ENCODE measurements around the gene IFNW1. TPM values are rescaled to one million over a fixed set of nuclear protein-coding genes. Genes with fewer than 3 reads are reported as not detected.

Gene IFNW1
- total and polyA plus RNA-seq, 10 of the 15 experiments (the other 5 are each of a cell fraction or from before 2014, with no cell fraction given), result 0.06 to 0.11 (median 0.09) TPM; not detected in 7

GRCh38 chr9:21096901-21097255, 44.8 kb downstream of the IFNW1 start:
- H3K27me3 ChIP-seq (replicated peaks in 1 of 2; ENCODE audit: control insufficient read depth in 2 of 2, insufficient read depth in 2 of 2, low read length in 1 of 2), result no peaks in the 10 kb centered on the region
- no TSS peak for BruUV-seq (replicated peaks)
- TF ChIP-seq TAF1 (IDR thresholded peaks at IDR 0.05; ENCODE audit: borderline replicate concordance, low read depth, low read length) (no peak), NFYA (IDR thresholded peaks at IDR 0.05; ENCODE audit: borderline replicate concordance, low read depth, low read length) (no peak), SPI1 (IDR thresholded peaks at IDR 0.05; ENCODE audit: borderline replicate concordance, insufficient read depth, low read depth, low read length) (0 out of 2 replicates have a peak, but pooled peaks have one; percentile 6), NFIC (IDR thresholded peaks at IDR 0.05; ENCODE audit: low read depth, low read length) (no peak), RUNX3 (IDR thresholded peaks at IDR 0.05; ENCODE audit: low read length) (peak; percentile 10; the same call in 1 of the 2 replicates)
- WGBS (ENCODE audit: insufficient coverage, insufficient replicate concordance, low lambda C conversion rate, missing lambda C conversion rate), result 72% methylated on average over 2 of the region's 2 CpGs
- DNase-seq (ENCODE audit: low read depth, low spot score) (no peak), FAIRE-seq (no peak), ATAC-seq (peak; percentile 8)
- H3K9me3 ChIP-seq (replicated peaks; ENCODE audit: control insufficient read depth, insufficient read depth, low read length), result no peaks in the 10 kb centered on the region; the same call in 2 of the 3 replicates
- CTCF ChIA-PET, result interaction anchor here (1.2 to 2.2 kb wide), 8 partner anchors 9 to 472 kb away, joined by 3 to 12 read pairs (median 5); no protein-coding TSS in a partner anchor
- peak overlapping the region; percentile 93 for H2AFZ ChIP-seq (ENCODE audit: control insufficient read depth, low read depth, low read length)
- SMC1A ChIA-PET (ENCODE audit: uncharacterized antibody, unreplicated experiment), result interaction anchor here (0.9 to 2.9 kb wide), 8 partner anchors 9 to 456 kb away, joined by 3 to 11 read pairs (median 6); partner anchors contain the start of genes HACD4 and IFNB1
- peak overlapping the region; percentile 13; the same call in 1 of the 2 replicates for H3K4me3 ChIP-seq
- POLR2A ChIA-PET, result interaction anchor here (1.0 kb wide), 1 partner anchor 100 kb away, joined by 3 read pairs; no protein-coding TSS in a partner anchor
- H3K79me2 ChIP-seq (ENCODE audit: control insufficient read depth, insufficient read depth, low read length), result no peaks in the 10 kb centered on the region
- H4K20me1 ChIP-seq (ENCODE audit: control insufficient read depth, insufficient read depth), result no peaks in the 10 kb centered on the region
- RAD21 ChIA-PET (ENCODE audit: unreplicated experiment), result interaction anchor here (0.8 to 1.8 kb wide), 7 partner anchors 9 to 1170 kb away, joined by 3 to 5 read pairs (median 4); no protein-coding TSS in a partner anchor
- no peaks in the 10 kb centered on the region for H3K36me3 ChIP-seq (ENCODE audit: control insufficient read depth in 2 of 2, insufficient read depth in 2 of 2, low read length in 1 of 2)
- intact Hi-C loops (cut with micrococcal nuclease; ENCODE audit: unreplicated experiment) (no loop called here), in situ Hi-C loops (cut with MboI) (no loop called here)
- H3K4me1 ChIP-seq (ENCODE audit: control insufficient read depth, insufficient read depth, low read length), result peaks cover 6% of the 10 kb centered on the region
- no peak overlapping the region for H3K9ac ChIP-seq (ENCODE audit: control insufficient read depth, insufficient read depth, low read length)
- peak overlapping the region; percentile 84 for H3K4me2 ChIP-seq (ENCODE audit: control insufficient read depth, insufficient read depth)
- H3K27ac ChIP-seq (ENCODE audit: control insufficient read depth, insufficient read depth), result no peak overlapping the region; the same call in 1 of the 2 replicates

Measured in GM12878 (cell line).